Lung (tissue), 12 donors: ENCODE data around the gene MTF2. TPM values are rescaled to one million over a fixed set of nuclear protein-coding genes. Genes with fewer than 3 reads are reported as not detected.

ENCODE experiments used
- ATAC-seq: fragments of 200-7000 bp; cut with Tn5 transposase; one replicate; pipeline ENCODE4 v1.9.1; 2020; ENCODE audit warnings: moderate number of reproducible peaks; ENCODE audit not compliant: insufficient read depth, low FRiP score
- DNase-seq, 3 donors: peaks; one replicate each; pipeline ENCODE4 v3.0.0-alpha.2; 2013 to 2017
- H3K27ac ChIP-seq, 2 donors: one replicate each; pipeline ENCODE4 v1.5.1; 2013; ENCODE audit warnings: mild to moderate bottlenecking in 2 of 2, moderate library complexity in 2 of 2, control low read depth in 1 of 2, inconsistent platforms in 1 of 2, low read depth in 1 of 2, low read length in 1 of 2
- H3K27me3 ChIP-seq, 3 donors: one replicate each; pipeline ENCODE4 v1.5.1; 2013; ENCODE audit warnings: low read length in 2 of 3; ENCODE audit not compliant: control insufficient read depth in 3 of 3, insufficient read depth in 3 of 3
- H3K36me3 ChIP-seq, 4 donors: one replicate each; pipeline ENCODE4 v1.5.1; 2013; ENCODE audit warnings: low read length in 4 of 4, mild to moderate bottlenecking in 1 of 4, moderate library complexity in 1 of 4; ENCODE audit not compliant: control insufficient read depth in 4 of 4, insufficient read depth in 4 of 4
- H3K4me1 ChIP-seq, 5 donors: one replicate each; pipeline ENCODE4 v1.5.1; 2013; ENCODE audit warnings: low read length in 5 of 5, mild to moderate bottlenecking in 2 of 5, moderate library complexity in 1 of 5; ENCODE audit not compliant: control insufficient read depth in 5 of 5, insufficient read depth in 5 of 5
- H3K4me3 ChIP-seq: one replicate; pipeline ENCODE4 v1.5.1; 2013; ENCODE audit warnings: mild to moderate bottlenecking, control low read depth, moderate library complexity
- H3K9ac ChIP-seq, 2 donors: one replicate each; pipeline ENCODE4 v1.5.1; 2013; ENCODE audit warnings: low read length in 2 of 2, control low read depth in 1 of 2; ENCODE audit not compliant: insufficient read depth in 1 of 2
- H3K9me3 ChIP-seq, 4 donors: one replicate each; pipeline ENCODE4 v1.5.1; 2013; ENCODE audit warnings: low read length in 3 of 4, mild to moderate bottlenecking in 1 of 4, moderate library complexity in 1 of 4; ENCODE audit not compliant: control insufficient read depth in 4 of 4, insufficient read depth in 3 of 4
- WGBS, 2 donors: extraction: QIAGEN DNeasy Blood & Tissue Kit; methylation state at CpG; one replicate each; pipeline ENCODE4 v1.1.7; 2013; 5-methylcytosine and 5-hydroxymethylcytosine counted together
- polyA plus RNA-seq, 2 donors: library from polyadenylated mRNA; stranded (reverse); fragments of 200-250 nt; gene quantifications; one replicate each; pipeline ENCODE4 v1.2.1, GENCODE V29; 2013
- total RNA-seq, 2 donors: library from RNA; depleted of rRNA in 1 of 2; stranded (reverse); fragments of >200 nt in 1 of 2; gene quantifications; one replicate each; pipeline ENCODE4 v1.2.1, GENCODE V29; 2014 to 2021
- TF ChIP-seq, protein P1 (sequence below): IDR thresholded peaks from 2 replicates; pipeline ENCODE4 v1.5.1; 2012; ENCODE audit warnings: mild to moderate bottlenecking; ENCODE audit errors: control extremely low read depth, extremely low read depth
- donor health status: control.
- donor health status: control.
- donor health status: Bipolar disorder and iron deficiency.
- donor health status: healthy.
- donor health status: DM: yes; HTN: yes; CAD: no.

MTF2 gene
- total and polyA plus RNA-seq, 4 donors, result 8.8 to 78.7 (median 17.3) TPM

DNA sequence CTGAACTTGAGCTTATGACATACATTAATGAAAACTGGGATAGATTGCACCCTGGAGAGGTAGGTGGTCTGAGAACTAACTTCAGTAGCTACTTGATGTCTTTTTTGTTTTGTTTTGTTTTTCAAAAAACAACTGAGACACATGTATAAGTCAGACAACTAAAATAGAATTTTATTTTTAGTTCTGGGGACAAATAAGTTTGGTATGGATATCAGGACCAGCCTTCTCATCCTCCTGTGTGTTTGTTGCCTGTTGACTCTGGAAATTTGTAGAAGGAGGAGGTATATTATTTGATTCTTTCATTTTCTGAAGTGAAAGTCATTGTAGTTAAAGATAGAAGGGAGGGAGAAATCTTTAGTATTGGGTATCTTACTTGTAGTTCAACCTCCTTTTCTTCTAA is 41.5 kb downstream of the MTF2 start:
- no peaks in the 10 kb centered on the region for H3K4me1 ChIP-seq
- H3K4me3 ChIP-seq, result no peak overlapping the region
- H3K9me3 ChIP-seq, result no peaks in the 10 kb centered on the region
- no peaks in the 10 kb centered on the region for H3K27me3 ChIP-seq
- ATAC-seq (no peak), DNase-seq (no peak)
- H3K27ac ChIP-seq, result no peak overlapping the region
- TF ChIP-seq, protein P1, sequence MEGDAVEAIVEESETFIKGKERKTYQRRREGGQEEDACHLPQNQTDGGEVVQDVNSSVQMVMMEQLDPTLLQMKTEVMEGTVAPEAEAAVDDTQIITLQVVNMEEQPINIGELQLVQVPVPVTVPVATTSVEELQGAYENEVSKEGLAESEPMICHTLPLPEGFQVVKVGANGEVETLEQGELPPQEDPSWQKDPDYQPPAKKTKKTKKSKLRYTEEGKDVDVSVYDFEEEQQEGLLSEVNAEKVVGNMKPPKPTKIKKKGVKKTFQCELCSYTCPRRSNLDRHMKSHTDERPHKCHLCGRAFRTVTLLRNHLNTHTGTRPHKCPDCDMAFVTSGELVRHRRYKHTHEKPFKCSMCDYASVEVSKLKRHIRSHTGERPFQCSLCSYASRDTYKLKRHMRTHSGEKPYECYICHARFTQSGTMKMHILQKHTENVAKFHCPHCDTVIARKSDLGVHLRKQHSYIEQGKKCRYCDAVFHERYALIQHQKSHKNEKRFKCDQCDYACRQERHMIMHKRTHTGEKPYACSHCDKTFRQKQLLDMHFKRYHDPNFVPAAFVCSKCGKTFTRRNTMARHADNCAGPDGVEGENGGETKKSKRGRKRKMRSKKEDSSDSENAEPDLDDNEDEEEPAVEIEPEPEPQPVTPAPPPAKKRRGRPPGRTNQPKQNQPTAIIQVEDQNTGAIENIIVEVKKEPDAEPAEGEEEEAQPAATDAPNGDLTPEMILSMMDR, result no peak
- peaks cover 0 to 19% (median 12%) of the 10 kb centered on the region in 4 donors for H3K36me3 ChIP-seq
- H3K9ac ChIP-seq, result no peak overlapping the region

- WGBS, 2 donors, result 90 to 92% methylated on average over 4 of the region's 4 CpGs
- DNase-seq (no peak), ATAC-seq (no peak)
- H3K27me3 ChIP-seq, result no peaks in the 10 kb centered on the region
- no peak overlapping the region for H3K27ac ChIP-seq
- H3K9ac ChIP-seq, result no peak overlapping the region
- no peaks in the 10 kb centered on the region for H3K9me3 ChIP-seq
- TF ChIP-seq, protein P1, result no peak
- no peak overlapping the region for H3K4me3 ChIP-seq
- H3K4me1 ChIP-seq, result no peaks in the 10 kb centered on the region
- H3K36me3 ChIP-seq, result peaks cover 0 to 11% (median 1%) of the 10 kb centered on the region in 4 donors
Observed at GRCh38 chr1:93123201-93123783, 44.2 kb downstream of the MTF2 start.

DNA sequence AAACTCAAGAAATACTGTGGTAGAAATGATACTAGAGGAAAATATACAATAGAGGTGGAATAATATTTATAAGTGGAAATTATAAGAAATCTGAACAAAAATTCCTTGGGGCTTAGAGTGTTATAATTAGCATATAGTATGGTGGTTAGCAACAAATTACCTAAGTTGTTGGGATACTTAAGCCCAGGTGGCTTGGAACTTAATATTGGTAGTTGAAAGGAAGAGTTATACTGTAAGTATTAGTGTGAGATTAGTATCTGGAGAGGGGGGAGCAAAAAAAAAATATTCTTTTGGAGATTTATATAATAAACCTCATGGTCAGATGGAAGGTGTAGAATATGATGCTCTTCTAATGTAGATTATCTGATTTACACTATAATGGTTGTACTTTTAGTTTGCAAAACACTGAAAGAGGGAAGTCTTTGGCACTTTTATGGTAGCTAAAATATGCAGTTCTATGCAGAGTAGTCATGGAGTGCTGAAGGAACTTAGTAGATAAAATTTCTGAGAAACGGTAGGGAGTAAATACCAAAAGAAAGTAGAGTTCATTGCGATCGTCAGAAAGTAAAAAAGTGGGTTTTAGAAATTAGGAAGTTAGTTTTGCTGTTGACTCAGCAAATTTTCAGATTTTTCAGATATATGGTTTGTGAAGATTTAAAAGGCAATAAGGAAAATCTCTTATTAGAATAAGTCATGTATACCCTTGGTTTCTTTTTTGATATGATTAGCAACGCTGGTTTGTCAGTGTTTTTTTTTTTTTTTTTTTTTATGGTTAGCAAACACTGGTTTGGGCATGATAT is 45.7 kb downstream of the MTF2 start:
- H3K9ac ChIP-seq, result no peak overlapping the region
- no peak overlapping the region for H3K4me3 ChIP-seq
- no peaks in the 10 kb centered on the region for H3K4me1 ChIP-seq
- WGBS, 2 donors, result 54 to 72% methylated on average over 4 of the region's 4 CpGs
- H3K27ac ChIP-seq, result no peak overlapping the region
- H3K36me3 ChIP-seq, result peaks cover 2 to 15% (median 3%) of the 10 kb centered on the region in 4 donors
- no peak for ATAC-seq
- TF ChIP-seq, protein P1, result no peak
- no peaks in the 10 kb centered on the region for H3K27me3 ChIP-seq
- no peak for DNase-seq
- H3K9me3 ChIP-seq, result no peaks in the 10 kb centered on the region
